Measurements from ENCODE around the gene ZBTB17. TPM values are rescaled to one million over a fixed set of nuclear protein-coding genes. Genes with fewer than 3 reads are reported as not detected.

The ZBTB17 gene
- total and polyA plus RNA-seq, 2 of the 4 experiments (the other 2 are of a cell fraction), result 26.3 to 58.2 TPM

- Histone ChIP-seq H2BK20ac (ENCODE audit: low read depth, low read length) (no peak overlapping the region), H4K8ac (ENCODE audit: low read depth in 2 of 2, low read length in 2 of 2) (no peak overlapping the region), H2BK120ac (ENCODE audit: low read depth, low read length) (no peak overlapping the region), H2BK15ac (ENCODE audit: low read depth, low read length) (no peak overlapping the region), H3K27ac (ENCODE audit: insufficient read depth, low read length) (no peak overlapping the region), H2AK9ac (replicated peaks; ENCODE audit: low read depth, low read length, poor library complexity) (no peak overlapping the region), H3K23ac (ENCODE audit: low read depth, low read length) (0 out of 2 replicates have a peak overlapping the region, but pooled peaks have one; percentile 3), H2BK5ac (ENCODE audit: low read depth, low read length, poor library complexity, severe bottlenecking) (no peak overlapping the region), H2AK5ac (ENCODE audit: low read depth, low read length) (no peak overlapping the region), H3K4ac (ENCODE audit: low read depth, low read length) (no peak overlapping the region), H3K18ac (ENCODE audit: low read depth, low read length) (no peak overlapping the region), H3K9ac (ENCODE audit: low read depth, low read length) (no peak overlapping the region), H3K14ac (replicated peaks; ENCODE audit: low read depth, low read length) (no peak overlapping the region), H3K9me3 (ENCODE audit: control insufficient read depth, insufficient read depth, low read length) (no peaks in the 10 kb centered on the region), H3K79me1 (ENCODE audit: low read depth in 1 of 2, low read length in 2 of 2) (peaks cover 31 to 72% of the 10 kb centered on the region in 2 experiments), H3K36me3 (ENCODE audit: control insufficient read depth, insufficient read depth, low read length) (peaks cover 60% of the 10 kb centered on the region), H3K27me3 (ENCODE audit: control insufficient read depth, insufficient read depth, low read length) (no peaks in the 10 kb centered on the region), H3K4me1 (ENCODE audit: control insufficient read depth, insufficient read depth, low read length) (peaks cover 34% of the 10 kb centered on the region), H4K91ac (ENCODE audit: insufficient read depth, low read depth, low read length) (no peak overlapping the region), H3K56ac (ENCODE audit: extremely low read depth, insufficient read depth, low read length) (no peak overlapping the region), H4K5ac (ENCODE audit: low read depth, low read length) (no peak overlapping the region), H2AFZ (replicated peaks; ENCODE audit: low read length, poor library complexity) (no peak overlapping the region), H3K9me1 (ENCODE audit: insufficient read depth, low read length) (peaks cover 39% of the 10 kb centered on the region), H4K20me1 (ENCODE audit: insufficient read depth, low read length) (peaks cover 6% of the 10 kb centered on the region; the same call in 1 of the 2 replicates), H3K4me3 (ENCODE audit: insufficient read depth, low read depth, low read length) (no peak overlapping the region), H3K4me2 (ENCODE audit: low read depth, low read length) (no peak overlapping the region)
- no peak for DNase-seq
- ATAC-seq (ENCODE audit: low read depth), result no peak
- dilution Hi-C loops (cut with HindIII; ENCODE audit: low sequenced_read_pairs, unreplicated experiment) (no loop called here), in situ Hi-C loops (cut with MboI; ENCODE audit: low sequenced_read_pairs) (no loop called here), intact Hi-C loops (cut with micrococcal nuclease) (no loop called here)
- ChIA-PET POLR2A (ENCODE audit: unreplicated experiment) (no interaction called here), CTCF (interaction anchor here (0.6 kb wide), 1 partner anchor 415 kb away, joined by 4 read pairs; no protein-coding TSS in a partner anchor)
- no TSS peak for BruUV-seq (replicated peaks)
- WGBS, 2 experiments (ENCODE audit: extremely low coverage in 2 of 2, insufficient read length in 1 of 2), result 92% methylated on average over 6 of the region's 18 CpGs; no CpG with 5 or more reads in 1 of the 2 experiments
- no peak for TF ChIP-seq ELK1 (IDR thresholded peaks at IDR 0.05; ENCODE audit: borderline replicate concordance, low read depth, low read length)
- TF ChIP-seq MAZ (IDR thresholded peaks at IDR 0.05; ENCODE audit: borderline replicate concordance, low read depth, low read length), result no peak
- no peak for TF ChIP-seq CHD1 (IDR thresholded peaks at IDR 0.05; ENCODE audit: low read depth, low read length)
- TF ChIP-seq USF2 (IDR thresholded peaks at IDR 0.05; ENCODE audit: low read depth, low read length), result no peak
- no peak for TF ChIP-seq NFE2L2 (IDR thresholded peaks at IDR 0.05; ENCODE audit: low read depth, low read length)
- no peak for TF ChIP-seq RFX5 (IDR thresholded peaks at IDR 0.05; ENCODE audit: low read depth, low read length)
- TF ChIP-seq POLR2A (IDR thresholded peaks at IDR 0.05; ENCODE audit: low read depth, low read length), result no peak
- no peak for TF ChIP-seq RCOR1 (IDR thresholded peaks at IDR 0.05; ENCODE audit: insufficient replicate concordance, low read length)
- TF ChIP-seq FOS (IDR thresholded peaks at IDR 0.05; ENCODE audit: low read depth, low read length), result no peak
- TF ChIP-seq MXI1 (IDR thresholded peaks at IDR 0.05; ENCODE audit: borderline replicate concordance, low read depth, low read length), result no peak
- no peak for TF ChIP-seq CEBPB (IDR thresholded peaks at IDR 0.05; ENCODE audit: low read depth, low read length)
- no peak for TF ChIP-seq CTCF (conservative IDR thresholded peaks at IDR 0.05; ENCODE audit: low read depth, low read length)
- TF ChIP-seq BHLHE40 (IDR thresholded peaks at IDR 0.05; ENCODE audit: low read depth, low read length), result no peak
- no peak for TF ChIP-seq SMC3 (IDR thresholded peaks at IDR 0.05; ENCODE audit: low read depth, low read length)
- TF ChIP-seq RAD21 (IDR thresholded peaks at IDR 0.05; ENCODE audit: low read length), result no peak
Measured at GRCh38 chr1:15946571-15947381, 29.1 kb downstream of the ZBTB17 start.
